Mucosa of rectum (tissue), 2 donors: ENCODE data around the gene SLC25A25.
A peak's percentile ranks its signal among the peaks of the same experiment; 100 is the strongest.

Experiments used
- H3K27ac ChIP-seq, 2 donors: one replicate each; pipeline ENCODE4 v1.7.0; 2013; ENCODE audit warnings: inconsistent platforms in 2 of 2, low read depth in 2 of 2, low read length in 2 of 2
- H3K27me3 ChIP-seq, 2 donors: one replicate each; pipeline ENCODE4 v1.7.0; 2013; ENCODE audit warnings: low read length in 2 of 2; ENCODE audit not compliant: control insufficient read depth in 2 of 2, insufficient read depth in 2 of 2
- H3K36me3 ChIP-seq, 2 donors: one replicate each; pipeline ENCODE4 v1.7.0; 2013; ENCODE audit warnings: low read length in 2 of 2; ENCODE audit not compliant: control insufficient read depth in 2 of 2, insufficient read depth in 2 of 2
- H3K4me1 ChIP-seq, 2 donors: one replicate each; pipeline ENCODE4 v1.7.0; 2013; ENCODE audit warnings: low read length in 2 of 2, mild to moderate bottlenecking in 1 of 2; ENCODE audit not compliant: control insufficient read depth in 2 of 2, insufficient read depth in 2 of 2
- H3K4me3 ChIP-seq, 2 donors: one replicate each; pipeline ENCODE4 v1.7.0; 2013; ENCODE audit warnings: low read length in 2 of 2
- H3K9ac ChIP-seq, 2 donors: one replicate each; pipeline ENCODE4 v1.7.0; 2013; ENCODE audit warnings: low read length in 2 of 2, low read depth in 1 of 2, mild to moderate bottlenecking in 1 of 2
- H3K9me3 ChIP-seq, 2 donors: one replicate each; pipeline ENCODE4 v1.7.0; 2013; ENCODE audit warnings: low read length in 2 of 2; ENCODE audit not compliant: control insufficient read depth in 2 of 2
- donor health status: healthy.
- donor health status: Normal muscosa, but diverticular disease.

The SLC25A25 gene

DNA sequence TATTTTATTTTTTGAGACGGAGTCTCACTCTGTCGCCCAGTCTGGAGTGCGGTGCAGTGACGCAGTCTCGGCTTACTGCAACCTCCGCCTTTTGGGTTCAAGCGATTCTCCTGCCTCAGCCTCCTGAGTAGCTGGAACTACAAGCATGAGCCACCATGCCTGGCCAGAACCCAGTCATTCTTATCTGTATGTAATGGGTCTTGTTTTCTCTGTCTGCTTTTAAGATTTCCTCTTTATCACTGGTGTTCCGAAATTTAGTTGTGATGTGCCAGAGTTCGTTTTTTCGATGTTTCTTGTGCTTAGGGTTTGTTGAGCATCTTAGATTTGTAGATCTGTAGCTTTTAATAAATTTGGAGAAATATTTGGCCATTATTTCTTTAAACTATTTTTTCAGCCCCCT lies 19.2 kb downstream of the SLC25A25 start:
- no peak overlapping the region for H3K27ac ChIP-seq
- H3K36me3 ChIP-seq = peaks cover 0 to 4% of the 10 kb centered on the region in 2 donors
- peaks cover 6 to 21% of the 10 kb centered on the region in 2 donors for H3K4me1 ChIP-seq
- no peak overlapping the region for H3K9ac ChIP-seq
- no peaks in the 10 kb centered on the region for H3K9me3 ChIP-seq
- no peak overlapping the region for H3K4me3 ChIP-seq
- no peaks in the 10 kb centered on the region for H3K27me3 ChIP-seq

GRCh38 chr9:128088253-128088945 lies 20.4 kb downstream of the SLC25A25 start:
- no peaks in the 10 kb centered on the region for H3K9me3 ChIP-seq
- peak overlapping the region in 1 of 2 donors; percentile 34 for H3K9ac ChIP-seq
- H3K27me3 ChIP-seq = no peaks in the 10 kb centered on the region
- H3K4me3 ChIP-seq = no peak overlapping the region
- H3K27ac ChIP-seq = peak overlapping the region in 1 of 2 donors; percentile 32
- peaks cover 0 to 4% of the 10 kb centered on the region in 2 donors for H3K36me3 ChIP-seq
- H3K4me1 ChIP-seq = peaks cover 16 to 28% of the 10 kb centered on the region in 2 donors

GRCh38 chr9:128089299-128089698 lies 21.3 kb downstream of the SLC25A25 start:
- H3K9ac ChIP-seq = no peak overlapping the region
- H3K4me3 ChIP-seq = no peak overlapping the region
- H3K36me3 ChIP-seq = peaks cover 0 to 4% of the 10 kb centered on the region in 2 donors
- no peaks in the 10 kb centered on the region for H3K9me3 ChIP-seq
- peaks cover 18 to 35% of the 10 kb centered on the region in 2 donors for H3K4me1 ChIP-seq
- H3K27me3 ChIP-seq = no peaks in the 10 kb centered on the region
- H3K27ac ChIP-seq = no peak overlapping the region

DNA sequence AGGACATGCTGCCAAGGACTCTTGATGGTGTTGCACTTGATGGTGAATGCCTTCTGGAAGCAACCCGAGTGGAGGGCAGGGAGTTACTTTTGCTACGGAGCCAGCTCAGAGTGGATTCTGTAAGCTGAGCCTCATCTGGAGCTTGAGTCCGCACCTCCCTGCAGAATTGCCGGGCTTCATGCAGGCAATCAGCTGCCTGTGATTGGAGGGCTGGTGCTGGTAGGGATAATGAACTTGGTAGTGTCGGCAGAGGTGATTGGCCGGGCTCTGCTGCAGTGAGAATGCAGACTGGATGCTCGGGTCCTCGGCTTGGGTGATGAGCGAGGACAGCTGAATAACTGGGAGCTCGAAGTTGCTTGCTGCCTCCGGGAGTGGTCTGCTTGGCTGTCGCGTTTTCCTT lies 23.1 kb downstream of the SLC25A25 start:
- H3K36me3 ChIP-seq = no peaks in the 10 kb centered on the region
- H3K9ac ChIP-seq = no peak overlapping the region
- H3K4me3 ChIP-seq = no peak overlapping the region
- H3K9me3 ChIP-seq = no peaks in the 10 kb centered on the region
- H3K27me3 ChIP-seq = no peaks in the 10 kb centered on the region
- H3K4me1 ChIP-seq = peaks cover 27 to 38% of the 10 kb centered on the region in 2 donors
- H3K27ac ChIP-seq = no peak overlapping the region

DNA sequence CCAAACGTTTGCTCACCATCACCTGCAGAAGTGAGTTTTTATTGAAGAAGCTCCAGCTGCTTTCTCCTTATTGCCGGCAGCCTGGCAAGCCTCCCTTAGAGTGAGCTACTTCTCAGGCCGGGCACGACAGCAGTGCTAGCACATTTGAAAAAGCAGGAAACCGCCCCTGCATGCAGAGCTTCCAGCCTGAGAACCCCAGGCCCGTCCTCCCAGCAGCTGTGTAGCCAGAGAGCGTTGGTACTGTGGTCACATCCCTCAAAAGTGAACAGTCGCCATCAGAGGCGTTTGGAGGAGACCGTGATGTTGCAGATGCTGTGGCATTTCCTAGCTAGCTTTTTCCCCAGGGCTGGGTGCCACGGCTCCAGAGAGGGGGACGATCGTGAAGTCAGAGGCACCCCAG lies 23.5 kb downstream of the SLC25A25 start:
- Histone ChIP-seq H3K4me1 (peaks cover 27 to 37% of the 10 kb centered on the region in 2 donors), H3K9me3 (no peaks in the 10 kb centered on the region), H3K27ac (no peak overlapping the region), H3K36me3 (no peaks in the 10 kb centered on the region), H3K9ac (no peak overlapping the region), H3K27me3 (no peaks in the 10 kb centered on the region), H3K4me3 (no peak overlapping the region)

GRCh38 chr9:128092199-128092977 lies 24.4 kb downstream of the SLC25A25 start:
- Histone ChIP-seq H3K9me3 (no peaks in the 10 kb centered on the region), H3K4me1 (peaks cover 30 to 37% of the 10 kb centered on the region in 2 donors), H3K36me3 (no peaks in the 10 kb centered on the region), H3K27ac (peak overlapping the region in 1 of 2 donors; percentile 57), H3K27me3 (no peaks in the 10 kb centered on the region), H3K4me3 (no peak overlapping the region), H3K9ac (no peak overlapping the region)

- peaks cover 36 to 43% of the 10 kb centered on the region in 2 donors for H3K4me1 ChIP-seq
- no peak overlapping the region for H3K4me3 ChIP-seq
- no peak overlapping the region for H3K9ac ChIP-seq
- no peaks in the 10 kb centered on the region for H3K9me3 ChIP-seq
- H3K36me3 ChIP-seq = no peaks in the 10 kb centered on the region
- H3K27me3 ChIP-seq = no peaks in the 10 kb centered on the region
- peak overlapping the region; percentile 57 to 79 for H3K27ac ChIP-seq
Observed at GRCh38 chr9:128093011-128093410, 25.0 kb downstream of the SLC25A25 start.

GRCh38 chr9:128094166-128094949 lies 26.3 kb downstream of the SLC25A25 start:
- no peaks in the 10 kb centered on the region for H3K9me3 ChIP-seq
- H3K27ac ChIP-seq = peak overlapping the region; percentile 57 to 79
- no peak overlapping the region for H3K4me3 ChIP-seq
- peaks cover 49 to 50% of the 10 kb centered on the region in 2 donors for H3K4me1 ChIP-seq
- H3K27me3 ChIP-seq = no peaks in the 10 kb centered on the region
- H3K36me3 ChIP-seq = no peaks in the 10 kb centered on the region
- H3K9ac ChIP-seq = peak overlapping the region in 1 of 2 donors; percentile 1

GRCh38 chr9:128094950-128095544 lies 27.0 kb downstream of the SLC25A25 start:
- Histone ChIP-seq H3K4me3 (no peak overlapping the region), H3K36me3 (no peaks in the 10 kb centered on the region), H3K27ac (peak overlapping the region; percentile 57 to 79), H3K9ac (peak overlapping the region in 1 of 2 donors; percentile 1), H3K9me3 (no peaks in the 10 kb centered on the region), H3K27me3 (no peaks in the 10 kb centered on the region), H3K4me1 (peaks cover 56 to 57% of the 10 kb centered on the region in 2 donors)
